ENCODE results near the gene SEMA6A.

- TF ChIP-seq BACH2 (CRISPR knock-in tag; IDR thresholded peaks at IDR 0.05; ENCODE audit: borderline replicate concordance) (no peak), ARNTL (CRISPR knock-in tag; IDR thresholded peaks at IDR 0.05; ENCODE audit: borderline replicate concordance, low read depth) (no peak)
Measured at GRCh38 chr5:116459301-116459700, 115.3 kb downstream of the SEMA6A start.
